Fibroblast of mammary gland (primary cell): ENCODE results near the gene PLXNB1.
A peak's percentile ranks its signal among the peaks of the same experiment; 100 is the strongest.

Experiments used
- DNase-seq: peaks from one replicate; pipeline ENCODE4 v3.0.0-alpha.2; 2010; ENCODE audit warnings: low read depth
- H3K4me3 ChIP-seq: 2 replicates; pipeline ENCODE4 v1.5.1; 2011; ENCODE audit warnings: low read depth, mild to moderate bottlenecking, low read length, moderate library complexity; ENCODE audit not compliant: control insufficient read depth
- TF ChIP-seq, protein P1 (sequence below): conservative IDR thresholded peaks from 2 replicates; pipeline ENCODE4 v1.5.1; 2011; ENCODE audit warnings: low read depth, low read length, inconsistent platforms; ENCODE audit not compliant: control insufficient read depth, insufficient read depth

The PLXNB1 gene

DNA sequence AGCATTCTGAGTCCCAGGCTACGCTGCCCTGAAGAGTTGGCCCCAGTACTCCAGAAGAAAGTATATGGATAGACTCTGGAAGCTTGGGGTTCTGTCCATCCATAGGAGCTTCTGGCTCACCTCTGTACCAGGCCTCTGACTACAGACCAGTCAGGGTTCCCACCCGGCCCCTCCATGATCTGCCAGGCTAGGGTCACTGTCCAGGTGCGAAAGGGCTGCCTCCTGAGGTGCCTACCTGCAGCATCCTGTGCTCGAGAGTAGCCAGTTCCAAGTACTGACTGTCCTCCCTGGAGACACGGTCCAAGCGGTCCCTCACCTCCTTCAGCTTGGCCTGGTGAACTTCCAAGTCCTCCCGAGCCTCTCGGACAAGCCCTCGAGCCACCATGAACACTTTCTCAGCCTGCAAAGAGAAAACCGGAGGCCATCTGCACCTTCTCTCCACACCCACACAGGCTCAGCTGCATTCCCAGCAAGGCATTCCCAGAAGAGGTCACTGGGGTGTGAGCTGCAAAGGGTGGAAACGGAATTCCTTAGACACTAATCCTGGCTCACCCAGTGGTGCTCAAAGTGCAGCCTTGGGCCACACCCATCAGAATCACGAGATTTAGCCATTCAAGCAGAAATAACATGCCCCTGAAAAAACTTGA is 3.7 kb upstream of the PLXNB1 start:
- H3K4me3 ChIP-seq: peak overlapping the region; percentile 16
- peak; percentile 72 for DNase-seq
- TF ChIP-seq, protein P1, sequence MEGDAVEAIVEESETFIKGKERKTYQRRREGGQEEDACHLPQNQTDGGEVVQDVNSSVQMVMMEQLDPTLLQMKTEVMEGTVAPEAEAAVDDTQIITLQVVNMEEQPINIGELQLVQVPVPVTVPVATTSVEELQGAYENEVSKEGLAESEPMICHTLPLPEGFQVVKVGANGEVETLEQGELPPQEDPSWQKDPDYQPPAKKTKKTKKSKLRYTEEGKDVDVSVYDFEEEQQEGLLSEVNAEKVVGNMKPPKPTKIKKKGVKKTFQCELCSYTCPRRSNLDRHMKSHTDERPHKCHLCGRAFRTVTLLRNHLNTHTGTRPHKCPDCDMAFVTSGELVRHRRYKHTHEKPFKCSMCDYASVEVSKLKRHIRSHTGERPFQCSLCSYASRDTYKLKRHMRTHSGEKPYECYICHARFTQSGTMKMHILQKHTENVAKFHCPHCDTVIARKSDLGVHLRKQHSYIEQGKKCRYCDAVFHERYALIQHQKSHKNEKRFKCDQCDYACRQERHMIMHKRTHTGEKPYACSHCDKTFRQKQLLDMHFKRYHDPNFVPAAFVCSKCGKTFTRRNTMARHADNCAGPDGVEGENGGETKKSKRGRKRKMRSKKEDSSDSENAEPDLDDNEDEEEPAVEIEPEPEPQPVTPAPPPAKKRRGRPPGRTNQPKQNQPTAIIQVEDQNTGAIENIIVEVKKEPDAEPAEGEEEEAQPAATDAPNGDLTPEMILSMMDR: no peak

DNA sequence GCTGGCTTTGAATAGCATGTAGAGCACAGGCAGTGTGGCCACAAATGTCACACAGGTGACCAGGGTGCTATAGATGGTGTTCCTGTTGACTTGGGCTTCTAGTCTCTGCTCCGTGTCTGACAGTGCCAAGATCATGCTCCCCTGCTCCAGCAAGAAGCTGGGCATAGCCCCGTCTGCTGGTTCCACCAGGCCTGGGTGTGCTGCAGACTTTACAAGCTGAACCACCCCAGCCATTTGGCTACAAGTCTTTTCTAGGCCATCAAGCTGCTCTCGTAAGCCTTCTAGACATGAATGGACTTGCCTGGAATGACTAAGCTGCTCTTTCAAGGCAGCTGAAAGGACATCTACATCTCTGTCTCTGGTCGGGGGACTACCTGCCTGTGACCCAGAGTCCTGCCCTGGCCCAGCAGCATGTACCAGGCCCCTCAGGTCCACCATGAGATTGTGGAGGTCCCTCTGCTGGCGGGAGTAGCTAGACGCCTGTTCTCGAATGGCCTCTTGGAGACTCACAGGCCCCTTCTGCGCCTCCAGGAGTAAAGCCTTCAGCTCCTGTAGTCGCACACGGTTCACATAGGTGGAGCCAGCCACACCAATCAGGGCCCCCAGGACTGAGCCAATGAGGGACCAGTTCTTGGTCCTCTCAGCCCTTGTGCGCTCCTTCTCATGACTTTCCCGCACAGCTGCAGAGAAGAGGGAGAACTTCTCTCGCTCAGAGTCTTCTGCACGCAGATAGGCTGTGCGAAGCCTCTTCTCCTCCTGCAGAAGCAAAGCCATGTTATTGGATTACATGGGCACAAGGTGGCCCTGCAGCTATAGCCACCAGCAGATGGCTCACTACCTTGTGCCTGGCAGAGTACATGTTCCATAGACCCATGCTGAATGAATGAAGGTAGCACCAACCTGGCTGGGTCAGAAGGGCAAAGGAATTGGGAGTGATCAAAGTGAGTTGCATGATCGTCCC is 2.8 kb upstream of the PLXNB1 start:
- DNase-seq: no peak
- TF ChIP-seq, protein P1: no peak
- no peak overlapping the region for H3K4me3 ChIP-seq

DNA sequence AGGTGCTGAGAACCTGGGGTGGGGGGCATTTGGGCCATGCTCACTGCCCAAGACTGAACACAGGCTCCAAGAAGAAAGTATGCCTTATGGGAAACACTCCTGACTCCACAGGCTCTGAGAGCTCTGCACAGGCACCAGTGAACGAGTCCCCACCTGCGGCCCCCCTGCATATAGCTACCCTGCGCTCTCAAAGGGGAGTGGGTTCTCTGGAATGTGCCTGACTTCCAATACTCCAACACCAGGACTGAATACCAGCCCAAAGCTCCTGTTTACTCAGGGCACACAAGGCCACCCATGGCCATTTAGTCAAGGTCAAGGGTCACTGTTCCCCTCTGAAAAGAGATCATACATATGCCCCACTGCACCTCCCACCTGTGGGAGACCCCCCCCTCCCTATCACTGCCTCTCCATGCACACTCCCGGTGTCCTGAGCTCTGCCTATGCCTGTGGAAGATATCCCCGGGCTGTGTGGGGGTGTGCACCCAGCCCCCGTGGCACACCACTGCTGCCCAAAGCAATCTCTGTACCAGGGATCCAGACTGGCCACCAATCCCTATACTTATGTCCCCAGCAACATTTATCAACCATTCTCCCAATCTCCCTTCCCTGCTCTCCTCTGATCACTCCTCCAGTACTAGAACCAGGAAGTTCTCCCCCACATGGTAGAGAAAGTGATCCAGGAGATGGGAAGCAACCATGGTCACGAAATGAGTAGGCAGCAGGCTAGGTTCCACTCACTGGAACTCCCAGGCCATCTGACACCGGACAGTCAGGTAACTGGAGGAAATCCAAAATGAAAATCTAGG is 1.5 kb upstream of the PLXNB1 start:
- TF ChIP-seq, protein P1: no peak
- DNase-seq: no peak
- no peak overlapping the region for H3K4me3 ChIP-seq

DNA sequence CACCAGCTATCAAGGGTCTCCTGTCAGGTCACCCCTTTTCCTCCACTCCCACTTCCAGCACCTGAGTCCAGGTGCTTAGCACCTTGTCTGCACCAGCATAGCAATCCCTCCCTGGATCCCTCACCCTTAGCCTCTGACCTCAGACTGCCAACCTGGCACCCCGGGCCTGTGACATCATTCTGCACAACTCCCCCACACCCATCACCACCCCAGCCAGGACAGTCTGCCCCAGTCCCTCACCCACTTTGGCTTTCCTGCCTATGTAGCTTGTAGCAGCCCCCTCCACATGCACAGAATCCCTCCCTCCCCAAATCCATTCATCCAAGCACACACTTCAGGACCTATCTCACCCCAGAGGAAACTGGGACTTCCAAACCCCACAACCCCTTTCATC is 819 bp upstream of the PLXNB1 start:
- H3K4me3 ChIP-seq: no peak overlapping the region
- no peak for DNase-seq
- TF ChIP-seq, protein P1: no peak

DNA sequence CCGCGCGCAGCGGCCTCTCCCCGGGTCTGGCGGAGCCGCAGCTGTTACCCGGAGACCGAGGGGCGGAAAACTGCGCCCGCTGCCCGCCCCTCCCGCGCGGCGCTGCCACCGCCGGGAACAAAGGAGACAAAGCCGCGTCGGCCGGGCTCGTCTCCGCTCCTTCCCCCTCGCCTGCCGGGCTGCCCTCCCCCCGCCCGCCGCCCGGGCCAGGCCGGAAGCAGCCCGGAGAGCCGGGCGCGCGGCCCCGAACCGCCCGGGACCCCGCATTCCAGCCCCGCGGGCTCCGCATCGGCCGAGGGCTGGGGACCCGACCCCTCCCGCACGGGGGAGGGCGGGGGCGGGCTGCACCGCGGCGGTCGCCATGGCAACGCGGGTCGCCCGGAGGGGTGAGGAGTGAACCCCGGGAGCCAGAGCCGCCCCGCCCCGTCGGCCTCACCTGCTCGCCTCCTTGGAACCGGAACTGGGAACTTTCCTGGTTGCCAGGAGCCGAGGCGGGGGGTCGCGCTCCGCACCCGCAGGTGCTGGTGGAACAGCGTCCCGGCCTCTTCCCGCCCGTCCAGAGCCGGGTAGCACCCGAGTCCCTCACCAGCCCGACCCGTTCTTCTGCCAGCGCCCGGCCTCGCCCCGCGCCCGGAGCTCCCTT is 448 bp downstream of the PLXNB1 start:
- H3K4me3 ChIP-seq: peak overlapping the region; percentile 61
- no peak for DNase-seq
- TF ChIP-seq, protein P1: no peak
